B cell (primary cell): ENCODE measurements around the gene KRTAP10-8. TPM values are rescaled to one million over a fixed set of nuclear protein-coding genes. Genes with fewer than 3 reads are reported as not detected.

Experiments used
- ATAC-seq: fragments of 200-7000 bp; cut with Tn5 transposase; one replicate; pipeline ENCODE4 v1.10.0; 2021; ENCODE audit warnings: low read depth, mild to moderate bottlenecking, moderate number of reproducible peaks, moderate library complexity
- CTCF ChIA-PET: fragments of 350-600 bp; sonication (Branson Sonifier 250); formaldehyde crosslinking; loops from one replicate; lab custom pipeline; 2021; ENCODE audit warnings: antibody characterized with exemption, inconsistent platforms; lab: Charles Lee
- POLR2A ChIA-PET: fragments of 350-600 bp; sonication (Branson Sonifier 250); formaldehyde crosslinking; loops from one replicate; lab custom pipeline; 2021; ENCODE audit warnings: antibody characterized with exemption; lab: Charles Lee
- DNase-seq: peaks from one replicate; pipeline ENCODE4 v3.0.0; 2013
- H2AFZ ChIP-seq: 2 replicates; pipeline ENCODE4 v1.6.1; 2012; ENCODE audit warnings: mild to moderate bottlenecking, low read depth, low read length; ENCODE audit not compliant: insufficient read depth, poor library complexity, severe bottlenecking
- H3K27ac ChIP-seq, 2 donors: 1 replicate in 1 of 2; 2 replicates in 1 of 2; pipeline ENCODE4 v1.5.1; 2012 to 2013; ENCODE audit warnings: low read length in 2 of 2, mild to moderate bottlenecking in 2 of 2, moderate library complexity in 1 of 2
- H3K27me3 ChIP-seq, 4 experiments: fragments of 200-600 bp in 1 of 4; sonication (generic) in 1 of 4; replicated peaks in 1 of 4; 1 replicate in 2 of 4; 2 replicates in 2 of 4; pipeline versions ENCODE4 v1.6.1 to v1.7.0; 2013 to 2016; ENCODE audit warnings: low read length in 3 of 4, mild to moderate bottlenecking in 2 of 4, mixed read lengths in 1 of 4, moderate library complexity in 1 of 4; ENCODE audit not compliant: insufficient read depth in 4 of 4, control insufficient read depth in 3 of 4; ENCODE audit errors: control extremely low read depth in 1 of 4
- H3K36me3 ChIP-seq, 2 experiments: replicated peaks in 1 of 2; 1 replicate in 1 of 2; 2 replicates in 1 of 2; pipeline versions ENCODE4 v1.6.1 to v1.7.1; 2013; ENCODE audit warnings: low read length in 1 of 2; ENCODE audit not compliant: insufficient read depth in 2 of 2, control insufficient read depth in 1 of 2; ENCODE audit errors: control extremely low read depth in 1 of 2, extremely low read depth in 1 of 2
- H3K4me1 ChIP-seq, 2 donors: fragments of 200-600 bp in 1 of 2; sonication (generic) in 1 of 2; 1 replicate in 1 of 2; 2 replicates in 1 of 2; pipeline versions ENCODE4 v1.5.1 to v1.6.1; 2013 to 2017; ENCODE audit warnings: low read length in 2 of 2; ENCODE audit not compliant: control insufficient read depth in 2 of 2, insufficient read depth in 2 of 2
- H3K4me2 ChIP-seq: replicated peaks from 2 replicates; pipeline ENCODE3; 2012; ENCODE audit warnings: mild to moderate bottlenecking, low read depth, low read length; ENCODE audit not compliant: poor library complexity, severe bottlenecking
- H3K4me3 ChIP-seq, 5 experiments: fragments of 200-600 bp in 1 of 5; sonication (generic) in 1 of 5; 1 replicate in 3 of 5; 2 replicates in 2 of 5; pipeline versions ENCODE4 v1.5.1 to v1.7.0; 2011 to 2016; ENCODE audit warnings: low read length in 4 of 5, mild to moderate bottlenecking in 4 of 5, low read depth in 2 of 5, control low read depth in 1 of 5, moderate library complexity in 1 of 5; ENCODE audit not compliant: insufficient read depth in 1 of 5; ENCODE audit errors: control extremely low read depth in 1 of 5, extremely low read depth in 1 of 5
- H3K79me2 ChIP-seq: fragments of 200-600 bp; sonication (generic); one replicate; pipeline ENCODE4 v1.6.0; 2016; ENCODE audit warnings: low read length; ENCODE audit not compliant: control insufficient read depth, insufficient read depth
- H3K9ac ChIP-seq: fragments of 200-600 bp; sonication (generic); 2 replicates; pipeline ENCODE4 v1.6.1; 2017; ENCODE audit warnings: mild to moderate bottlenecking, low read length, moderate library complexity
- H3K9me3 ChIP-seq, 3 donors: one replicate each; pipeline versions ENCODE4 v1.6.1 to v1.7.1; 2013; ENCODE audit warnings: low read length in 2 of 3; ENCODE audit not compliant: control insufficient read depth in 2 of 3, insufficient read depth in 1 of 3; ENCODE audit errors: control extremely low read depth in 1 of 3
- H4K20me1 ChIP-seq: 2 replicates; pipeline ENCODE4 v1.6.0; 2012; ENCODE audit warnings: mild to moderate bottlenecking, low read length; ENCODE audit not compliant: insufficient read depth, control insufficient read depth, poor library complexity, severe bottlenecking
- H3K27ac Mint-ChIP-seq: one replicate; pipeline ENCODE4 v1.8.0; 2021; ENCODE audit warnings: mixed read lengths
- H3K27me3 Mint-ChIP-seq: one replicate; pipeline ENCODE4 v1.8.0; 2021; ENCODE audit warnings: mixed read lengths
- H3K4me1 Mint-ChIP-seq: one replicate; pipeline ENCODE4 v1.8.0; 2021; ENCODE audit warnings: mixed read lengths
- H3K4me3 Mint-ChIP-seq: one replicate; pipeline ENCODE4 v1.8.0; 2021; ENCODE audit warnings: mixed read lengths
- H3K9me3 Mint-ChIP-seq: one replicate; pipeline ENCODE4 v1.8.0; 2022; ENCODE audit warnings: mixed read lengths; ENCODE audit not compliant: insufficient read depth
- CTCF ChIP-seq: fragments of 200-600 bp; IDR thresholded peaks from one replicate; pipeline ENCODE4 v1.8.0; 2022; ENCODE audit warnings: antibody characterized with exemption, mild to moderate bottlenecking
- EZH2 ChIP-seq: IDR thresholded peaks from 2 replicates; pipeline ENCODE4 v1.6.1; 2012; ENCODE audit warnings: borderline replicate concordance, low read depth, mild to moderate bottlenecking, moderate library complexity, low read length; ENCODE audit not compliant: insufficient read depth, poor library complexity, severe bottlenecking
- WGBS: methylation state at CpG from one replicate; pipeline ENCODE4 v1.1.5; 2013; ENCODE audit warnings: missing lambda C conversion rate; ENCODE audit not compliant: insufficient coverage; 5-methylcytosine and 5-hydroxymethylcytosine counted together
- intact Hi-C: fragments of 100-400 bp; cut with micrococcal nuclease; formaldehyde crosslinking; loops from one replicate; pipeline ENCODE4 v1.10.0; 2022
- polyA plus RNA-seq: library from polyadenylated mRNA; depleted of rRNA; stranded (reverse); fragments of >200 nt; gene quantifications from 2 replicates; pipeline ENCODE4 v1.2.3, GENCODE V29; 2012
- total RNA-seq, 2 donors: library from RNA; stranded (reverse); fragments of 120-200 nt in 1 of 2; gene quantifications; 1 replicate in 1 of 2; 2 replicates in 1 of 2; pipeline versions ENCODE4 v1.2.3 to v1.2.4, GENCODE V29; 2013 to 2022

Gene KRTAP10-8
- total and polyA plus RNA-seq, 2 donors (not counting 1 experiment from before 2014, with no cell fraction given) = not detected

GRCh38 chr21:44568667-44569556 lies 43.0 kb upstream of the KRTAP10-8 start:
- H3K9me3 ChIP-seq = peaks cover 0 to 18% (median 2%) of the 10 kb centered on the region in 3 donors
- H4K20me1 ChIP-seq = no peaks in the 10 kb centered on the region
- H3K4me2 ChIP-seq = no peak overlapping the region
- 84% methylated on average over 27 of the region's 27 CpGs for WGBS
- H3K36me3 ChIP-seq = no peaks in the 10 kb centered on the region
- H3K4me3 ChIP-seq = no peak overlapping the region
- no peaks in the 10 kb centered on the region for H3K79me2 ChIP-seq
- ATAC-seq (no peak), DNase-seq (no peak)
- no peak overlapping the region for H2AFZ ChIP-seq
- POLR2A ChIA-PET = no interaction called here
- H3K27me3 ChIP-seq = peaks cover 0 to 2% (median 0%) of the 10 kb centered on the region in 4 experiments
- intact Hi-C loops = loop anchor here (5.0 kb wide), 1 partner anchor 543 kb away; no protein-coding TSS in a partner anchor
- H3K27me3 Mint-ChIP-seq = peaks cover 23% of the 10 kb centered on the region
- peaks cover 25% of the 10 kb centered on the region for H3K4me1 Mint-ChIP-seq
- H3K4me3 Mint-ChIP-seq = no peak overlapping the region
- CTCF ChIA-PET = no interaction called here
- H3K4me1 ChIP-seq = peaks cover 12 to 26% of the 10 kb centered on the region in 2 donors
- no peak overlapping the region for H3K27ac ChIP-seq
- TF ChIP-seq CTCF (no peak), EZH2 (no peak)
- no peak overlapping the region for H3K9ac ChIP-seq
- no peak overlapping the region for H3K27ac Mint-ChIP-seq
- peaks cover 2% of the 10 kb centered on the region for H3K9me3 Mint-ChIP-seq
